Measurements from ENCODE around the gene NARF. TPM values are rescaled to one million over a fixed set of nuclear protein-coding genes. Genes with fewer than 3 reads are reported as not detected.

Gene NARF
- total and polyA plus RNA-seq, 2 of the 8 experiments (the other 6 are each of a cell fraction or from before 2014, with no cell fraction given), result 97.4 to 131 TPM

DNA sequence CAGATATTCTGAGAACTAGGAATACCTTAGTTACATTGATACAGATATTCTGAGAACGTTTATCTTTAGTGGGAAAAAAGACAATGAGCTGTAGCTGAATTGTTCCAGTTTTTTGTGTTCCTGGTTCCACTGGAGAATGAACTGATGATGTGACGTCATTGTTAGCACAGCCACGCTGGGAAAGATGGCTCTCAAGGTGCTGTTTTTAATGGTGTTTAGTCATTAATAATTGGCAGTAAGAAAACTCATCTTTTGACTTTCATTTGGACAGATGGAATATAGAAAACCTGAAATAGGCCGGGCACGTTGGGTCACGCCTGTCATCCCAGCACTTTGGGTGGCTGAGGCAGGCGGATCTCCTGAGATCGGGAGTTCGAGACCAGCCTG is 71.4 kb downstream of the NARF start:
- no peak overlapping the region for H3K18ac ChIP-seq (ENCODE audit: extremely low read depth, low read length)
- H3K79me1 ChIP-seq (ENCODE audit: low read depth, low read length), result peaks cover 14% of the 10 kb centered on the region; the same call in 1 of the 2 replicates
- H3K27me3 ChIP-seq (replicated peaks in 1 of 4; ENCODE audit: control insufficient read depth in 3 of 4, extremely low read depth in 1 of 4, insufficient read depth in 3 of 4, low read length in 3 of 4), result no peaks in the 10 kb centered on the region
- no peak for FAIRE-seq
- no peaks in the 10 kb centered on the region for H3K36me3 ChIP-seq (ENCODE audit: control insufficient read depth in 2 of 4, insufficient read depth in 4 of 4, low read length in 3 of 4)
- H2AK5ac ChIP-seq (ENCODE audit: low read depth, low read length), result no peak overlapping the region
- no peak overlapping the region for H4K91ac ChIP-seq (replicated peaks; ENCODE audit: insufficient read length, low read length)
- CTCF ChIA-PET (ENCODE audit: partially characterized antibody), result interaction anchor here (0.7 to 2.0 kb wide), 5 partner anchors 13 to 48 kb away, joined by 3 to 7 read pairs (median 3); no protein-coding TSS in a partner anchor
- no peak overlapping the region for H3K9ac ChIP-seq (replicated peaks in 1 of 4; ENCODE audit: extremely low read depth in 1 of 4, low read depth in 3 of 4, low read length in 3 of 4)
- H3K4me3 ChIP-seq (ENCODE audit: extremely low read depth in 1 of 4, insufficient read depth in 2 of 4, low read depth in 3 of 4, low read length in 4 of 4), result no peak overlapping the region
- H2BK12ac ChIP-seq (ENCODE audit: low read depth, low read length), result no peak overlapping the region
- H3K4me2 ChIP-seq (ENCODE audit: insufficient read depth in 1 of 2, low read depth in 2 of 2, low read length in 2 of 2), result no peak overlapping the region
- H4K8ac ChIP-seq (ENCODE audit: extremely low read depth, insufficient read depth, low read length), result peak overlapping the region; percentile 63
- no peak overlapping the region for H3K4ac ChIP-seq (replicated peaks; ENCODE audit: insufficient read length, low read depth, low read length)
- no peak overlapping the region for H3K14ac ChIP-seq (ENCODE audit: insufficient read length)
- H4K20me1 ChIP-seq (replicated peaks in 1 of 2; ENCODE audit: control insufficient read depth in 1 of 2, insufficient read depth in 2 of 2, low read length in 2 of 2), result peaks cover 34 to 42% of the 10 kb centered on the region in 2 experiments
- H3K23ac ChIP-seq (ENCODE audit: insufficient read length), result no peak overlapping the region
- H2BK5ac ChIP-seq (ENCODE audit: low read depth, low read length), result no peak overlapping the region
- H3K56ac ChIP-seq (replicated peaks; ENCODE audit: insufficient read length, low read depth, low read length), result no peak overlapping the region
- 0 out of 2 replicates have a peak, but pooled peaks cover 2% of the 10 kb centered on the region for H3K23me2 ChIP-seq (ENCODE audit: low read depth, low read length)
- H4K5ac ChIP-seq (ENCODE audit: insufficient read length, low read depth, low read length), result no peak overlapping the region
- H3K27ac ChIP-seq (ENCODE audit: low read depth, low read length), result no peak overlapping the region
- no peak overlapping the region for H2BK15ac ChIP-seq (ENCODE audit: low read length)
- no peak overlapping the region for H2BK120ac ChIP-seq (replicated peaks; ENCODE audit: low read depth, low read length)
- DNase-seq (ENCODE audit: low read depth in 1 of 2, low spot score in 2 of 2), result no peak
- no peak overlapping the region for H2BK20ac ChIP-seq (ENCODE audit: low read length)
- H3K79me2 ChIP-seq (ENCODE audit: control insufficient read depth in 1 of 2, insufficient read depth in 2 of 2, low read length in 2 of 2), result peaks cover 55 to 99% of the 10 kb centered on the region in 2 experiments
- H2AFZ ChIP-seq (ENCODE audit: low read length), result no peak overlapping the region
- POLR2A ChIA-PET (ENCODE audit: partially characterized antibody), result no interaction called here
- peaks cover 0 to 4% (median 1%) of the 10 kb centered on the region in 4 experiments; a peak in 4 of 7 replicates for H3K4me1 ChIP-seq (replicated peaks in 1 of 4; ENCODE audit: control insufficient read depth in 3 of 4, insufficient read depth in 4 of 4, low read length in 3 of 4)
- H3K9me3 ChIP-seq (ENCODE audit: insufficient read depth in 2 of 2, low read depth in 1 of 2, low read length in 1 of 2), result no peaks in the 10 kb centered on the region
- 90% methylated on average over 9 of the region's 9 CpGs; no CpG with 5 or more reads in 1 of the 2 experiments for WGBS, 2 experiments (ENCODE audit: extremely low coverage in 1 of 2, insufficient coverage in 1 of 2, insufficient read length in 1 of 2, insufficient replicate concordance in 2 of 2, low coverage in 1 of 2, low lambda C conversion rate in 2 of 2, missing lambda C conversion rate in 1 of 2)
- TF ChIP-seq FOSL1 (IDR thresholded peaks at IDR 0.05; ENCODE audit: insufficient read depth, low read depth, low read length) (no peak), SIN3A (conservative IDR thresholded peaks at IDR 0.05 in 1 of 2, IDR thresholded peaks at IDR 0.05 in 1 of 2; ENCODE audit: low read depth in 1 of 2, low read length in 2 of 2) (no peak), BRCA1 (IDR thresholded peaks at IDR 0.05; ENCODE audit: low read depth, low read length) (no peak), USF2 (IDR thresholded peaks at IDR 0.05; ENCODE audit: low read length) (no peak), SP2 (IDR thresholded peaks at IDR 0.05; ENCODE audit: low read length) (no peak), KDM5A (IDR thresholded peaks at IDR 0.05; ENCODE audit: low read length) (no peak), EP300 (IDR thresholded peaks at IDR 0.05; ENCODE audit: borderline replicate concordance in 1 of 2, low read depth in 2 of 2, low read length in 2 of 2) (no peak), HDAC6 (IDR thresholded peaks at IDR 0.05; ENCODE audit: low read depth, low read length) (no peak), SUZ12 (IDR thresholded peaks at IDR 0.05; ENCODE audit: low read length) (no peak), YY1 (IDR thresholded peaks at IDR 0.05; ENCODE audit: low read depth, low read length) (no peak), MAX (IDR thresholded peaks at IDR 0.05) (no peak), JUN (IDR thresholded peaks at IDR 0.05; ENCODE audit: low read depth, low read length) (no peak), SIX5 (IDR thresholded peaks at IDR 0.05; ENCODE audit: low read depth, low read length) (no peak)
